GM12878 (cell line): ENCODE measurements around the gene PNMA6E. TPM values are rescaled to one million over a fixed set of nuclear protein-coding genes. Genes with fewer than 3 reads are reported as not detected.

Experiments
- ATAC-seq: fragments of 200-7000 bp; cut with Tn5 transposase; 3 replicates; pipeline ENCODE4 v1.9.1; 2020; ENCODE audit warnings: mild to moderate bottlenecking, moderate library complexity
- BruUV-seq: library from RNA; stranded (reverse); fragments of 400-500 nt; replicated peaks from 2 replicates; lab custom pipeline; 2021; lab: Mats Ljungman, UMichigan
- CTCF ChIA-PET: fragments of 300-600 bp; sonication (Branson Sonifier 250); formaldehyde crosslinking; extraction: SDS; loops from one replicate; lab custom pipeline; 2021; ENCODE audit warnings: inconsistent platforms; lab: Yijun Ruan, JAX
- POLR2A ChIA-PET: fragments of 350-600 bp; formaldehyde crosslinking; extraction: SDS; loops from one replicate; lab custom pipeline; 2021; ENCODE audit warnings: inconsistent platforms; lab: Charles Lee
- RAD21 ChIA-PET: fragments of 300-600 bp; sonication (Branson Sonifier 250); formaldehyde crosslinking; loops from one replicate; lab custom pipeline; 2023; ENCODE audit warnings: antibody characterized with exemption; ENCODE audit not compliant: unreplicated experiment; lab: Charles Lee
- SMC1A ChIA-PET: fragments of 300-600 bp; sonication (Branson Sonifier 250); formaldehyde crosslinking; loops from one replicate; lab custom pipeline; 2023; ENCODE audit not compliant: unreplicated experiment, uncharacterized antibody; lab: Charles Lee
- DNase-seq: peaks from one replicate; pipeline ENCODE4 v3.0.0-alpha.2; 2011; ENCODE audit warnings: low read depth, low spot score
- FAIRE-seq: peaks from 3 replicates; lab custom pipeline; 2011; peaks lifted over from hg19 to GRCh38; lab: Jason Lieb, UNC
- H2AFZ ChIP-seq: 2 replicates; pipeline ENCODE4 v1.6.0; 2011; ENCODE audit warnings: low read depth, low read length, control low read depth; ENCODE audit not compliant: control insufficient read depth
- H3K27ac ChIP-seq: 2 replicates; pipeline ENCODE4 v1.5.1; 2011; ENCODE audit warnings: control low read depth; ENCODE audit not compliant: control insufficient read depth, insufficient read depth
- H3K27me3 ChIP-seq, 2 experiments: replicated peaks in 1 of 2; 2 replicates each; pipeline versions ENCODE4 v1.6.0 to v1.6.1; 2011; ENCODE audit warnings: low read length in 1 of 2; ENCODE audit not compliant: control insufficient read depth in 2 of 2, insufficient read depth in 2 of 2
- H3K36me3 ChIP-seq, 2 experiments: 2 replicates each; pipeline ENCODE4 v1.5.1; 2011; ENCODE audit warnings: low read length in 1 of 2; ENCODE audit not compliant: control insufficient read depth in 2 of 2, insufficient read depth in 2 of 2
- H3K4me1 ChIP-seq: 2 replicates; pipeline ENCODE4 v1.6.1; 2011; ENCODE audit warnings: mild to moderate bottlenecking, low read length, moderate library complexity, mixed read lengths; ENCODE audit not compliant: control insufficient read depth, insufficient read depth
- H3K4me2 ChIP-seq: 2 replicates; pipeline ENCODE4 v1.6.0; 2011; ENCODE audit warnings: control low read depth; ENCODE audit not compliant: control insufficient read depth, insufficient read depth
- H3K4me3 ChIP-seq: fragments of 200-600 bp; sonication (generic); 2 replicates; pipeline ENCODE4 v1.5.1; 2016
- H3K79me2 ChIP-seq: 2 replicates; pipeline ENCODE4 v1.6.0; 2011; ENCODE audit warnings: low read length; ENCODE audit not compliant: control insufficient read depth, insufficient read depth
- H3K9ac ChIP-seq: 2 replicates; pipeline ENCODE4 v1.8.0; 2011; ENCODE audit warnings: low read length, control low read depth, mixed read lengths; ENCODE audit not compliant: control insufficient read depth, insufficient read depth
- H3K9me3 ChIP-seq: replicated peaks from 3 replicates; pipeline ENCODE4 v1.5.1; 2011; ENCODE audit warnings: mild to moderate bottlenecking, low read length; ENCODE audit not compliant: control insufficient read depth, insufficient read depth
- H4K20me1 ChIP-seq: 2 replicates; pipeline ENCODE4 v1.6.0; 2011; ENCODE audit not compliant: control insufficient read depth, insufficient read depth
- ATF2 ChIP-seq: IDR thresholded peaks from 2 replicates; pipeline ENCODE4 v1.6.1; 2012; ENCODE audit warnings: low read length, inconsistent platforms
- BHLHE40 ChIP-seq, 2 experiments: fragments of 450-650 bp in 1 of 2; IDR thresholded peaks; 2 replicates each; pipeline ENCODE4 v1.6.1; 2011 to 2017; ENCODE audit warnings: low read depth in 2 of 2, borderline replicate concordance in 1 of 2, improper control_type of control experiment in 1 of 2, low read length in 1 of 2, mild to moderate bottlenecking in 1 of 2
- BRCA1 ChIP-seq: IDR thresholded peaks from 2 replicates; pipeline ENCODE4 v1.6.1; 2011; ENCODE audit warnings: low read depth, low read length, improper control_type of control experiment
- EED ChIP-seq: sonication (generic); IDR thresholded peaks from 2 replicates; pipeline ENCODE4 v1.6.1; 2016; ENCODE audit warnings: antibody characterized with exemption, low read depth
- NR2F1 ChIP-seq: fragments of 450-650 bp; conservative IDR thresholded peaks from 2 replicates; pipeline ENCODE4 v1.6.1; 2017; ENCODE audit warnings: mild to moderate bottlenecking
- POLR2AphosphoS2 ChIP-seq: IDR thresholded peaks from 2 replicates; pipeline ENCODE4 v1.6.1; 2011; ENCODE audit warnings: low read depth, mild to moderate bottlenecking, low read length, improper control_type of control experiment, moderate library complexity
- SMARCA5 ChIP-seq: fragments of 450-650 bp; IDR thresholded peaks from 2 replicates; pipeline ENCODE4 v1.6.1; 2017; ENCODE audit warnings: mild to moderate bottlenecking
- USF1 ChIP-seq: IDR thresholded peaks from 2 replicates; pipeline ENCODE4 v1.6.1; 2011; ENCODE audit warnings: borderline replicate concordance, low read depth, mild to moderate bottlenecking, moderate library complexity, mixed read lengths, low read length; ENCODE audit not compliant: insufficient read depth; ENCODE audit errors: extremely low read length
- ZSCAN29 ChIP-seq: fragments of 450-650 bp; IDR thresholded peaks from 2 replicates; pipeline ENCODE4 v1.6.1; 2017; ENCODE audit warnings: mild to moderate bottlenecking, moderate library complexity
- WGBS: methylation state at CpG from one replicate; pipeline ENCODE4 v1.1.6; 2016; ENCODE audit warnings: low lambda C conversion rate; ENCODE audit not compliant: insufficient replicate concordance, insufficient coverage; ENCODE audit errors: missing lambda C conversion rate; 5-methylcytosine and 5-hydroxymethylcytosine counted together
- in situ Hi-C: fragments of 300-500 bp; cut with MboI; formaldehyde crosslinking; loops from 9 replicates; pipeline ENCODE4 v1.14.3; 2018; ENCODE audit warnings: mixed read lengths
- intact Hi-C: fragments of 100-400 bp; cut with micrococcal nuclease; formaldehyde crosslinking; loops from one replicate; pipeline ENCODE4 v1.14.2; 2022; ENCODE audit not compliant: unreplicated experiment
- polyA plus RNA-seq, 11 experiments: library from polyadenylated mRNA; depleted of rRNA in 4 of 11; unstranded in 6 of 11; stranded (reverse) in 5 of 11; fragments of >200 nt; fragmentation: Nextera tagmentation in 4 of 11; fragmentation: Illumina TruSeq in 1 of 11; extraction: Ambion mirVana in 4 of 11; extraction: Trizol in 1 of 11; gene quantifications; 1 replicate in 1 of 11; 2 replicates in 10 of 11; pipeline versions ENCODE4 v1.2.1 to v1.2.3, GENCODE V29; 2011 to 2016; ENCODE audit warnings: inconsistent platforms in 2 of 11, missing spikeins in 2 of 11, low read depth in 1 of 11
- total RNA-seq, 4 experiments: library from RNA; depleted of rRNA in 3 of 4; stranded (reverse); fragments of >200 nt in 3 of 4; fragmentation: Illumina TruSeq in 1 of 4; extraction: Trizol in 1 of 4; gene quantifications; 2 replicates each; pipeline versions ENCODE4 v1.2.1 to v1.2.3, GENCODE V29; 2013 to 2021
- TF ChIP-seq, protein P1 (sequence below): IDR thresholded peaks from 2 replicates; pipeline ENCODE4 v1.6.1; 2011; ENCODE audit warnings: mild to moderate bottlenecking, low read depth, low read length, moderate library complexity; ENCODE audit not compliant: insufficient replicate concordance

The PNMA6E gene
- total and polyA plus RNA-seq, 10 of the 15 experiments (the other 5 are each of a cell fraction or from before 2014, with no cell fraction given): not detected

DNA sequence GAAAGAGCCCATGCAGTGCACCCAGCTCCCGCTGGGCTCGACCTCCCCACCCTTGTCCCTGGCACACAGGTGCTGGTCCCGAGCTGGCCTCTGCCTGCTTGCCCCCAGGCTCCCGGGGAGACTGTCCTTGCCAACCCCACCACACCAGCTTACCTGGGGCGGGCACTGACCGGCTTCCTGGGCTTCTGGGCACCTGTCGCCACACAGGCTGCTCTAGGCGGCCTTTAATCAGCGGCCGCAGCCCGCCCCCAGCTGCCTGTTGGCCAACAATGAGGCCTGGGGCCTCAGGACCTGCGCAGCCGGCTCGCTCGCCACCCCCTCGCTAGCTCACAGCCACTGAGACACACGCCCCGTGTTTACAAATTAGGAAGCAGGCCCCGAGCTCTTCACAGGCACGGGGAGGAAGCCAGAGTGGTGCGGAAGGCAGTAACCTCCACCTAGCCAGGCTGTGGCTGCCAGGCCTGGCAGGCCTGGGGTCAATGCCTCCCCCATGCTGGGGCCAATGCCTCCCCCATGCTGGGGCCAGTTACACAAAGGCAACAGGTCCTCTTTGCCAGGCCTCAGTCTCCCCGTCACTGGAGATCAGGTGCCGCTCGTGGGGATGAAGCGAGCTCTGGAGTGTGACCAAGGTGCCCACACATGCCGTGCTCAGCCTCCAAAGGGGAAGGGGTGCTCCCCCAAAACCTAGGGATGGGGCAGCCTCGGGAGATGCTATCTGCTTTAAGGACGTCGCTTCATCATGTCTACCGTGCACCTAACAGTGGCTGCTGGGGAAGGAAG lies 44.9 kb upstream of the PNMA6E start, which contains the start of gene TREX2:
TREX2 (minus strand) TSS at position 201 of the 780 bp plus-strand sequence. CDS start 626 bp downstream, outside the sequence.
- ChIA-PET POLR2A (no interaction called here), CTCF (no interaction called here), SMC1A (no interaction called here), RAD21 (no interaction called here)
- no peaks in the 10 kb centered on the region for H3K4me1 ChIP-seq
- WGBS: 69% methylated on average over 30 of the region's 30 CpGs
- ATAC-seq (no peak), DNase-seq (no peak), FAIRE-seq (no peak)
- H3K9ac ChIP-seq: no peak within 1 kb of the TSS
- no peak within 1 kb of the TSS for H3K27ac ChIP-seq
- no peak within 1 kb of the TSS for H3K4me2 ChIP-seq
- intact Hi-C loops: no loop called here
- no peaks in the 10 kb centered on the region for H4K20me1 ChIP-seq
- no peaks in the 10 kb centered on the region; the same call in 2 of the 3 replicates for H3K9me3 ChIP-seq
- H3K27me3 ChIP-seq: no peaks in the 10 kb centered on the region
- H3K4me3 ChIP-seq: no peak within 1 kb of the TSS
- TF ChIP-seq BHLHE40 (IDR thresholded peaks at IDR 0.05; ENCODE audit: borderline replicate concordance in 1 of 2, low read depth in 2 of 2, low read length in 1 of 2) (no peak), ZSCAN29 (no peak), BRCA1 (no peak), POLR2AphosphoS2 (no peak), NR2F1 (no peak)
- H3K36me3 ChIP-seq: no peaks in the 10 kb centered on the region
- BruUV-seq: no TSS peak
- no peak within 1 kb of the TSS for H2AFZ ChIP-seq
- no peaks in the 10 kb centered on the region for H3K79me2 ChIP-seq
- in situ Hi-C loops: no loop called here

GRCh38 chrX:153445106-153445855 lies 44.1 kb upstream of the PNMA6E start:
- H3K4me2 ChIP-seq: no peak overlapping the region
- FAIRE-seq (no peak), DNase-seq (no peak), ATAC-seq (no peak)
- no TSS peak for BruUV-seq
- 75% methylated on average over 34 of the region's 35 CpGs for WGBS
- H3K27ac ChIP-seq: no peak overlapping the region
- no peaks in the 10 kb centered on the region for H3K27me3 ChIP-seq
- H3K9ac ChIP-seq: no peak overlapping the region
- no peak overlapping the region for H2AFZ ChIP-seq
- SMC1A ChIA-PET: no interaction called here
- intact Hi-C loops: no loop called here
- RAD21 ChIA-PET: no interaction called here
- no peak overlapping the region for H3K4me3 ChIP-seq
- in situ Hi-C loops: no loop called here
- POLR2A ChIA-PET: no interaction called here
- CTCF ChIA-PET: no interaction called here
- no peaks in the 10 kb centered on the region; the same call in 2 of the 3 replicates for H3K9me3 ChIP-seq
- H3K36me3 ChIP-seq: no peaks in the 10 kb centered on the region
- H4K20me1 ChIP-seq: no peaks in the 10 kb centered on the region
- no peaks in the 10 kb centered on the region for H3K4me1 ChIP-seq
- no peaks in the 10 kb centered on the region for H3K79me2 ChIP-seq
- TF ChIP-seq SMARCA5 (no peak), ZSCAN29 (no peak), EED (no peak), ATF2 (no peak), USF1 (no peak)
- TF ChIP-seq, protein P1, sequence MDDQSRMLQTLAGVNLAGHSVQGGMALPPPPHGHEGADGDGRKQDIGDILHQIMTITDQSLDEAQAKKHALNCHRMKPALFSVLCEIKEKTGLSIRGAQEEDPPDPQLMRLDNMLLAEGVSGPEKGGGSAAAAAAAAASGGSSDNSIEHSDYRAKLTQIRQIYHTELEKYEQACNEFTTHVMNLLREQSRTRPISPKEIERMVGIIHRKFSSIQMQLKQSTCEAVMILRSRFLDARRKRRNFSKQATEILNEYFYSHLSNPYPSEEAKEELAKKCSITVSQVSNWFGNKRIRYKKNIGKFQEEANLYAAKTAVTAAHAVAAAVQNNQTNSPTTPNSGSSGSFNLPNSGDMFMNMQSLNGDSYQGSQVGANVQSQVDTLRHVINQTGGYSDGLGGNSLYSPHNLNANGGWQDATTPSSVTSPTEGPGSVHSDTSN: no peak
